ENCODE measurements around the gene TSACC. TPM values are rescaled to one million over a fixed set of nuclear protein-coding genes. Genes with fewer than 3 reads are reported as not detected.

The TSACC gene
- total and polyA plus RNA-seq, 2 donors (not counting 1 experiment from before 2014, with no cell fraction given), result 0.69 to 1.2 TPM

DNA sequence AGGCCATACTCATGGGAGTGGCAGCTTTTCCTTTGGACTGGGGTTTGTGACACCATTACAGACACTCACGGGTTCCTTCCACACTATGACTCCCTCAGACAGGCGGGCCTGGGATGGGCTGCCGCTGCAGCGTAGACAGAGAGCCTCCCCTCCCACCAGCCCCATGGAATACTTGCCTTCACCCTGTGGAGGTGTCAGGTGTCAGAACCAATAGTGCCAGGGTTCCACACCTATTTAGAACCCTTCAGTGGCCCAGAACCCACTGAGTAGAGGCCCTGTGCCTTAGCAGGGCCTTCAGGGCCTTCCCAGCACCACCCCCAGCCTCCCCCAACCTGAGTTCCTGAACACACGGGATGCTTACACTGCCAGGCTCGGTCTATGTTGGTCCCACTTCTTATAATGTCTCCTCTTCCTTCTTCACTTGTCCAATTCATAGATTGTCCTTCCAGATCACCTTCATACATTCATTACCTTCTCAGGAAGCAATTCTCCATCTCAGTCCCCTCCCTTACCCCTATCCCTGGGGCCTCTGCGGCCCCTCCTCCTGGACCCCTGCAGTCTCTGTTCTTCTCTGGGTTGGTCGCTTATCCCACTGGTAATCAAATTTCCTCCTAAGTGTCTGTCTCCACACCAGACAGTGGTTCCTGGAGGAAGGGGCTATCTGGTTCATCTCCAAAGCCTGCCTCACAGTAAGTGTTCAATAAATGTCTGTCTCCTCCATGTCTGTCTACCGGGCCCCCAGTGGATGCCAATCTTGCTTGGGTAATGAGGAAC, 29.2 kb downstream of the TSACC start:
- Histone ChIP-seq H3K9ac (ENCODE audit: low read length) (no peak overlapping the region), H3K79me2 (ENCODE audit: control insufficient read depth, insufficient read depth, low read length) (no peaks in the 10 kb centered on the region), H4K20me1 (ENCODE audit: control insufficient read depth, insufficient read depth, low read length, poor library complexity, severe bottlenecking) (no peaks in the 10 kb centered on the region), H3K4me2 (replicated peaks; ENCODE audit: low read depth, low read length, poor library complexity, severe bottlenecking) (no peak overlapping the region), H2AFZ (ENCODE audit: insufficient read depth, low read depth, low read length, poor library complexity, severe bottlenecking) (no peak overlapping the region), H3K36me3 (replicated peaks in 1 of 2; ENCODE audit: control extremely low read depth in 1 of 2, control insufficient read depth in 1 of 2, extremely low read depth in 1 of 2, insufficient read depth in 2 of 2, low read length in 1 of 2) (no peaks in the 10 kb centered on the region), H3K4me1 (ENCODE audit: control insufficient read depth in 2 of 2, insufficient read depth in 2 of 2, low read length in 2 of 2) (peaks cover 9 to 10% of the 10 kb centered on the region in 2 donors), H3K27ac (ENCODE audit: low read length in 2 of 2) (no peak overlapping the region), H3K27me3 (replicated peaks in 1 of 4; ENCODE audit: control extremely low read depth in 1 of 4, control insufficient read depth in 3 of 4, insufficient read depth in 4 of 4, low read length in 3 of 4) (peaks cover 0 to 57% (median 16%) of the 10 kb centered on the region in 4 experiments), H3K4me3 (ENCODE audit: control extremely low read depth in 1 of 5, extremely low read depth in 1 of 5, insufficient read depth in 1 of 5, low read depth in 2 of 5, low read length in 4 of 5) (no peak overlapping the region), H3K9me3 (ENCODE audit: control extremely low read depth in 1 of 3, control insufficient read depth in 2 of 3, insufficient read depth in 1 of 3, low read length in 2 of 3) (no peaks in the 10 kb centered on the region)
- 78% methylated on average over 4 of the region's 9 CpGs for WGBS (ENCODE audit: insufficient coverage)
- no peak for ATAC-seq (ENCODE audit: low read depth)
- CTCF ChIA-PET, result no interaction called here
- Mint-ChIP-seq H3K27ac (no peak overlapping the region), H3K4me3 (no peak overlapping the region), H3K9me3 (ENCODE audit: insufficient read depth) (no peaks in the 10 kb centered on the region), H3K4me1 (peaks cover 4% of the 10 kb centered on the region), H3K27me3 (peaks cover 55% of the 10 kb centered on the region)
- intact Hi-C loops (cut with micrococcal nuclease), result no loop called here
- no peak for DNase-seq
- POLR2A ChIA-PET, result no interaction called here
- TF ChIP-seq EZH2 (IDR thresholded peaks at IDR 0.05; ENCODE audit: borderline replicate concordance, insufficient read depth, low read depth, low read length, poor library complexity, severe bottlenecking) (no peak), CTCF (IDR thresholded peaks at IDR 0.05) (no peak)

GRCh38 chr1:156368157-156368658, 29.9 kb downstream of the TSACC start:
- ChIA-PET CTCF (interaction anchor here (0.6 kb wide), 1 partner anchor 321 kb away, joined by 4 read pairs; no protein-coding TSS in a partner anchor), POLR2A (no interaction called here)
- Mint-ChIP-seq H3K4me1 (peaks cover 4% of the 10 kb centered on the region), H3K4me3 (no peak overlapping the region), H3K27me3 (peaks cover 61% of the 10 kb centered on the region), H3K27ac (no peak overlapping the region), H3K9me3 (ENCODE audit: insufficient read depth) (no peaks in the 10 kb centered on the region)
- no peak for ATAC-seq (ENCODE audit: low read depth)
- Histone ChIP-seq H3K27me3 (replicated peaks in 1 of 4; ENCODE audit: control extremely low read depth in 1 of 4, control insufficient read depth in 3 of 4, insufficient read depth in 4 of 4, low read length in 3 of 4) (peaks cover 0 to 60% (median 17%) of the 10 kb centered on the region in 4 experiments), H3K36me3 (replicated peaks in 1 of 2; ENCODE audit: control extremely low read depth in 1 of 2, control insufficient read depth in 1 of 2, extremely low read depth in 1 of 2, insufficient read depth in 2 of 2, low read length in 1 of 2) (no peaks in the 10 kb centered on the region), H2AFZ (ENCODE audit: insufficient read depth, low read depth, low read length, poor library complexity, severe bottlenecking) (no peak overlapping the region), H3K4me1 (ENCODE audit: control insufficient read depth in 2 of 2, insufficient read depth in 2 of 2, low read length in 2 of 2) (peaks cover 9 to 10% of the 10 kb centered on the region in 2 donors), H3K27ac (ENCODE audit: low read length in 2 of 2) (no peak overlapping the region), H3K4me3 (ENCODE audit: control extremely low read depth in 1 of 5, extremely low read depth in 1 of 5, insufficient read depth in 1 of 5, low read depth in 2 of 5, low read length in 4 of 5) (no peak overlapping the region), H3K9me3 (ENCODE audit: control extremely low read depth in 1 of 3, control insufficient read depth in 2 of 3, insufficient read depth in 1 of 3, low read length in 2 of 3) (no peaks in the 10 kb centered on the region), H4K20me1 (ENCODE audit: control insufficient read depth, insufficient read depth, low read length, poor library complexity, severe bottlenecking) (no peaks in the 10 kb centered on the region), H3K4me2 (replicated peaks; ENCODE audit: low read depth, low read length, poor library complexity, severe bottlenecking) (no peak overlapping the region), H3K9ac (ENCODE audit: low read length) (no peak overlapping the region), H3K79me2 (ENCODE audit: control insufficient read depth, insufficient read depth, low read length) (no peaks in the 10 kb centered on the region)
- TF ChIP-seq EZH2 (IDR thresholded peaks at IDR 0.05; ENCODE audit: borderline replicate concordance, insufficient read depth, low read depth, low read length, poor library complexity, severe bottlenecking) (no peak), CTCF (IDR thresholded peaks at IDR 0.05) (no peak)
- no peak for DNase-seq
- intact Hi-C loops (cut with micrococcal nuclease), result no loop called here
- 100% methylated on average over 2 of the region's 7 CpGs for WGBS (ENCODE audit: insufficient coverage)

All from B cell (primary cell).